ENCODE measurements around the gene SARDH. TPM values are rescaled to one million over a fixed set of nuclear protein-coding genes. Genes with fewer than 3 reads are reported as not detected.

SARDH gene
- polyA plus RNA-seq, 3 donors = not detected

GRCh38 chr9:133658442-133659431 is 79.4 kb downstream of the SARDH start:
- intact Hi-C loops (cut with micrococcal nuclease) = no loop called here
- H3K9me3 ChIP-seq (replicated peaks in 1 of 2; ENCODE audit: control insufficient read depth in 1 of 2, insufficient read depth in 1 of 2, low read length in 2 of 2) = no peaks in the 10 kb centered on the region
- no peaks in the 10 kb centered on the region for H4K20me1 ChIP-seq (ENCODE audit: insufficient read depth, low read length)
- Mint-ChIP-seq H3K4me3 (peak overlapping the region in 1 of 2 donors; percentile 62), H3K4me1 (no peaks in the 10 kb centered on the region), H3K9me3 (no peaks in the 10 kb centered on the region), H3K27ac (no peak overlapping the region), H3K36me3 (no peaks in the 10 kb centered on the region), H3K27me3 (ENCODE audit: low read depth in 3 of 3) (peaks cover 47 to 58% (median 56%) of the 10 kb centered on the region in 3 donors)
- TF ChIP-seq CTCF (IDR thresholded peaks at IDR 0.05) = no peak
- no peaks in the 10 kb centered on the region for H3K4me1 ChIP-seq (ENCODE audit: control insufficient read depth in 1 of 2, insufficient read depth in 2 of 2, low read length in 2 of 2)
- H3K27ac ChIP-seq (ENCODE audit: low read depth in 1 of 2, low read length in 2 of 2) = no peak overlapping the region
- no peaks in the 10 kb centered on the region for H3K36me3 ChIP-seq (replicated peaks in 1 of 2; ENCODE audit: control insufficient read depth in 1 of 2, insufficient read depth in 2 of 2, low read length in 2 of 2)
- H3K79me2 ChIP-seq (ENCODE audit: insufficient read depth, low read length) = no peaks in the 10 kb centered on the region
- no peak for DNase-seq
- peaks cover 0 to 30% of the 10 kb centered on the region in 2 donors for H3K27me3 ChIP-seq (ENCODE audit: control insufficient read depth in 2 of 2, insufficient read depth in 2 of 2, low read length in 2 of 2)
- no peak overlapping the region for H3K4me2 ChIP-seq (replicated peaks; ENCODE audit: extremely low read depth, low read length, poor library complexity, severe bottlenecking)
- no peak overlapping the region for H3K4me3 ChIP-seq (replicated peaks in 1 of 3; ENCODE audit: low read depth in 2 of 3, low read length in 3 of 3)
- no peak overlapping the region for H2AFZ ChIP-seq (ENCODE audit: insufficient read depth, low read depth, low read length, poor library complexity, severe bottlenecking)
- 12% methylated on average over 34 of the region's 46 CpGs for WGBS (ENCODE audit: insufficient coverage)
- no peak overlapping the region for H3K9ac ChIP-seq (ENCODE audit: insufficient read depth, low read length, poor library complexity, severe bottlenecking)

- Histone ChIP-seq H3K4me2 (replicated peaks; ENCODE audit: extremely low read depth, low read length, poor library complexity, severe bottlenecking) (no peak overlapping the region), H2AFZ (ENCODE audit: insufficient read depth, low read depth, low read length, poor library complexity, severe bottlenecking) (no peak overlapping the region), H3K27me3 (ENCODE audit: control insufficient read depth in 2 of 2, insufficient read depth in 2 of 2, low read length in 2 of 2) (peaks cover 0 to 30% of the 10 kb centered on the region in 2 donors), H4K20me1 (ENCODE audit: insufficient read depth, low read length) (no peaks in the 10 kb centered on the region), H3K79me2 (ENCODE audit: insufficient read depth, low read length) (no peaks in the 10 kb centered on the region), H3K27ac (ENCODE audit: low read depth in 1 of 2, low read length in 2 of 2) (no peak overlapping the region), H3K4me1 (ENCODE audit: control insufficient read depth in 1 of 2, insufficient read depth in 2 of 2, low read length in 2 of 2) (no peaks in the 10 kb centered on the region), H3K4me3 (replicated peaks in 1 of 3; ENCODE audit: low read depth in 2 of 3, low read length in 3 of 3) (no peak overlapping the region), H3K9me3 (replicated peaks in 1 of 2; ENCODE audit: control insufficient read depth in 1 of 2, insufficient read depth in 1 of 2, low read length in 2 of 2) (no peaks in the 10 kb centered on the region), H3K9ac (ENCODE audit: insufficient read depth, low read length, poor library complexity, severe bottlenecking) (no peak overlapping the region), H3K36me3 (replicated peaks in 1 of 2; ENCODE audit: control insufficient read depth in 1 of 2, insufficient read depth in 2 of 2, low read length in 2 of 2) (no peaks in the 10 kb centered on the region)
- Mint-ChIP-seq H3K27ac (no peak overlapping the region), H3K9me3 (no peaks in the 10 kb centered on the region), H3K4me3 (peak overlapping the region in 1 of 2 donors; percentile 75), H3K27me3 (ENCODE audit: low read depth in 3 of 3) (peaks cover 51 to 56% (median 55%) of the 10 kb centered on the region in 3 donors), H3K4me1 (no peaks in the 10 kb centered on the region), H3K36me3 (no peaks in the 10 kb centered on the region)
- intact Hi-C loops (cut with micrococcal nuclease) = no loop called here
- no peak for DNase-seq
- no peak for TF ChIP-seq CTCF (IDR thresholded peaks at IDR 0.05)
- WGBS (ENCODE audit: insufficient coverage) = 98% methylated on average over 12 of the region's 13 CpGs
These were observed 81.0 kb downstream of the SARDH start for GRCh38 chr9:133657120-133657661.
